HT-29 (cell line): Measurements from ENCODE around the gene OR5AR1. TPM values are rescaled to one million over a fixed set of nuclear protein-coding genes. Genes with fewer than 3 reads are reported as not detected.
A peak's percentile ranks its signal among the peaks of the same experiment; 100 is the strongest.
"Not testable (repeated sequence)": the region's sequence is repeated elsewhere in the genome, so short reads cannot be mapped to it uniquely, and the experiment has no call there.

ENCODE experiments used
- DNase-seq: peaks from one replicate; pipeline ENCODE4 v3.0.0-alpha.2; 2015; ENCODE audit warnings: low spot score
- total RNA-seq: library from RNA; depleted of rRNA; stranded (reverse); fragments of >200 nt; shearing (Covaris generic); gene quantifications from 2 replicates; pipeline ENCODE4 v1.2.3, GENCODE V29; 2014; rRNA removed

OR5AR1 gene
- total RNA-seq = not detected in 2 replicates

- no peak for DNase-seq
Measured at GRCh38 chr11:56663386-56663785, at the start of gene OR5AR1. Gene OR5AR1, plus strand, starts transcription at chr11:56663686. Its CDS starts 0 bp downstream, at chr11:56663686.

- peak; percentile 91 for DNase-seq
Measured at GRCh38 chr11:56624661-56625110, 38.8 kb upstream of the OR5AR1 start.

GRCh38 chr11:56625946-56626345 is 37.5 kb upstream of the OR5AR1 start:
- no peak for DNase-seq

GRCh38 chr11:56632329-56632728 is 31.2 kb upstream of the OR5AR1 start:
- DNase-seq = no peak

- DNase-seq = no peak
Measured at GRCh38 chr11:56636861-56637260, 26.6 kb upstream of the OR5AR1 start.

GRCh38 chr11:56637500-56637899 is 26.0 kb upstream of the OR5AR1 start:
- no peak for DNase-seq

GRCh38 chr11:56642339-56642738 is 21.1 kb upstream of the OR5AR1 start, which contains the start of gene OR5AP2:
Gene OR5AP2, minus strand, starts transcription at chr11:56642439. Its CDS starts 0 bp downstream, at chr11:56642439.
- DNase-seq = no peak

GRCh38 chr11:56659755-56660154 is 3.7 kb upstream of the OR5AR1 start:
- no peak for DNase-seq

- no peak for DNase-seq
Measured at GRCh38 chr11:56670984-56671383, 7.5 kb downstream of the OR5AR1 start.

GRCh38 chr11:56688554-56689100 is 25.1 kb downstream of the OR5AR1 start:
- no peak for DNase-seq

- DNase-seq = not testable (repeated sequence)
Measured at GRCh38 chr11:56691179-56691578, 27.7 kb downstream of the OR5AR1 start.

- DNase-seq = no peak
Measured at GRCh38 chr11:56693428-56693827, 29.9 kb downstream of the OR5AR1 start.

- no peak for DNase-seq
Measured at GRCh38 chr11:56698795-56699194, 35.3 kb downstream of the OR5AR1 start, which contains the start of gene OR9G1. Gene OR9G1, plus strand, starts transcription at chr11:56699095. Its CDS starts 1,293 bp downstream, at chr11:56700388.

GRCh38 chr11:56700242-56700913 is 36.9 kb downstream of the OR5AR1 start:
- no peak for DNase-seq

GRCh38 chr11:56700914-56701485 is 37.5 kb downstream of the OR5AR1 start:
- no peak for DNase-seq

GRCh38 chr11:56705784-56706396 is 42.4 kb downstream of the OR5AR1 start:
- DNase-seq = no peak

GRCh38 chr11:56706486-56706885 is 43.0 kb downstream of the OR5AR1 start:
- no peak for DNase-seq

GRCh38 chr11:56714206-56714605 is 50.7 kb downstream of the OR5AR1 start:
- no peak for DNase-seq
